ENCODE measurements around the gene TGFBR2.

DNA sequence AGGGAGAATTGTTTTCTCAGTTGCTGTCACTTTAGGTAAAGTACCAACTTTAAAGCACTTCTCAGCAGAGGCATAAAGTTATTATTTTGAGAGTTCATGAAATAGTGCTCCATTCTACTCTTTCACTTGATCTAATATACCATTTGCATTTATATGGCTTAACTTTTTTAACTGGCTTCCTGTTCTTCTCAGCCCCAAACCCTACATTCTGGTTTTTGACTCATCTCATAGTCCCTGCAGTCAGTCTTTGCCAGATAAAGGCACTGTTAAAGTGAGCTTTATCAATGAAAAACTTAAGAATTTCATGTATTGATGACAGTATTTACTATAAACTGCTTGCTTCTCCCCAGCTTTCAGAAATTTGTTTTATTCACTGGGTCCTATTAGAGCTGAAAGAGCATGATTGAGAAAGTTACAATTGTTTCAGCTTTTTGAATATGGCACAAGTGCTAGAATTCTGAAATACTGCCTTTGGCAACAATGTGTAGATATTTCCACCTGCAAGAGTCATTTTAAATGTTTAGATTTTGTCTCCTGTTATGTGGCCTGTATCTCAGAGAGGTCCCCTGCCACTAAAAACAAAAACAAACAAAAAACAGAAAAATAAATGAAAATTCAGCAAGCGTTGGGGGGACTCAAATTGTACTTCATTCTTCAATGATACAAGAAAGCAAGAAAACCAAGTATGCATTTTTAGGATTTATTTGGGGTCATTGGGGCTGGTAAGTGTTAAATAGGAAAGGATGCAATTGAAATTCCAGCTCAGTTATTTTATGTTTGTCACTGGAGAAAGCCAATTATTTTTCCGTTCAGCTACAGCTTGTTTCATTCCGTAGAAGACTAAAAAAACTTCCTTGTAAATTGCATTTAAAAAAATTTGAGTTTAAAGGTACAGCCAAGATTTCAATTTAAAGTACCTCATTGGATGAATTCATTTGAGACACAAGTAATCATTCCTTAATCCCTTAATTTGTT lies 28.6 kb downstream of the TGFBR2 start:
- TF ChIP-seq MAX (IDR thresholded peaks at IDR 0.05) (no peak), CTCF (IDR thresholded peaks at IDR 0.05; ENCODE audit: low read depth, low read length, missing input control) (no peak), JUND (IDR thresholded peaks at IDR 0.05) (no peak), YY1 (IDR thresholded peaks at IDR 0.05) (no peak), SP1 (IDR thresholded peaks at IDR 0.05) (no peak), RAD21 (IDR thresholded peaks at IDR 0.05) (no peak), TAF1 (conservative IDR thresholded peaks at IDR 0.05) (no peak), REST (IDR thresholded peaks at IDR 0.05) (no peak), ATF3 (IDR thresholded peaks at IDR 0.05) (no peak), EGR1 (IDR thresholded peaks at IDR 0.05; ENCODE audit: low read depth in 2 of 2) (no peak), RXRA (IDR thresholded peaks at IDR 0.05) (no peak)
